ENCODE data around the gene RFX6.

RFX6 gene

DNA sequence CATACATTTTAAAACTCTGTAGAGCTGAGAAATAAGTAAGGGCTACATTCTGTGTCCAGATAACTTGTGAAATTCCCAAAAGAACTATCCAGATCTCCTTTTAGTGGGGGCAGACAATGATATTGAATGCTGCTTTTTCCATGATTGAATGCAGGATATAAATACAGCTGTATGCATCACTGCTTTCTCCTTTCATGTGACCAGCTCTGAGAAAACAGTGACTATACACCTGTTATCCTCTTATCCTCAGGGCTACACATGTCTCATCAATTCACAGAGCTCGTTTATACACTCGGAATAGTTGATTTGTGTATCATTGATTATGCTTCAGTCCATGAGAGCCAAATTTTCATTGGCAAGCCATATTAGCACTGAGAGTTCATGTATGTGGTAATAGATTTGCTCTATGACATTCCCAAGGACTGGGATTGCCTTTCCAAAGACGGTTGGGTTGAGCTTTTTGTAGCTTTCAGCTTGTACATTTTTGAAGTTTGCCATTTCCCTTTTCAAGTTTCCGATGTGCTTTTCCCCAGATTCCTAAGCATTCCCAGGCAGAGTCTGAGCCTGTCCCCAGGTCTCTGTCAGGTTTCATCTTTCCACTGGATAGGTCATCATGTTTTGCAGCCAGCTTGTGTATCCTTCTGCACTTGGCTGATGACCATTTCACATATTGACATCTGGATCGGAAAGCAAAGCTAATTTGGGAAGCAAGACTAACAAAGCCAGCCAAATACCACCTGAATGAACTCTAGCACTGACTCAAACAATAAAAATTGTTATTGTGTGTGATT, 97.7 kb downstream of the RFX6 start:
- DNase-seq = no peak

DNA sequence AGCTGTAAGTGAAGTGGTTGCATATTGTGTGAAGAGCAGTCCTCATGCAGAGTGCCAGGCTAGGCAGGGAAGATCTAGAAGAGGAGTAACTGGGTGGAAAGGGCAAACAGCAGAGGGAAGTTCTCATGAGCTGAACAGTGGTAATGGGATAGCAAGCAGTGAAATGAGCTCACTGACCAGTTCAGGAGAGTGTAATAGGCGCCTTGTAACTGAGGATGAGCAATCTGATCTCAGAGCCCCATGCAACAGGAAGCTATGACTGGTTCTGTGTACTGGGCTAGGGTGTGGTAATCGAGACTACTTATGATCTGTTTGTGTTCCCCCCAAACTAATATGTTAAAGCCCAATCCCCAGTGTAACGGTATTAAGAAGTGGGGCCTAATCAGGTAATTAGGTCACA, 98.6 kb downstream of the RFX6 start:
- no peak for DNase-seq

DNA sequence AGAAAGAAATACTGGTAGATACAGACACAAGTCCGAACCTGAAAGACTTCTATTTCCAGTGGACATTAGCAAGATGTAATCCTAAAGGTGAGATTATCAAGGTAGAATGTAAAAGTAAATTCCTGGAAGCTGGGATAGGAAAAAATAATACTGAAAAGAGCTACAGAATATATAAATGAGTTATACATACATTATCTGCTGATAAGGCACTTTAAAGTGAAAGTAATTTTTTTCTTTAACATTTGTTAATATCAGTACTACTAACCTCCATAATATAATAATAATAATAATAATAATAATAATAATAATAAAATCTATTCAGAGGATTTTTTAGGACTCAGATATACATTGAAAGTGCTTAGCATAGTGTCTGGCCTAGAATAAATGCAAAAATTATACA, 102.5 kb downstream of the RFX6 start:
- no peak for DNase-seq
